GM19043 (cell line): ENCODE results near the gene STUM.
A peak's percentile ranks its signal among the peaks of the same experiment; 100 is the strongest.

ENCODE experiments used
- ATAC-seq: cut with Tn5 transposase; IDR thresholded peaks from one replicate; pipeline ENCODE4 v1.9.1; 2021; ENCODE audit warnings: low read depth; ENCODE audit not compliant: unreplicated experiment

STUM gene

GRCh38 chr1:226649244-226649643, 100.7 kb downstream of the STUM start:
- no peak for ATAC-seq

- no peak for ATAC-seq
Observed at GRCh38 chr1:226649780-226650179, 101.2 kb downstream of the STUM start.

DNA sequence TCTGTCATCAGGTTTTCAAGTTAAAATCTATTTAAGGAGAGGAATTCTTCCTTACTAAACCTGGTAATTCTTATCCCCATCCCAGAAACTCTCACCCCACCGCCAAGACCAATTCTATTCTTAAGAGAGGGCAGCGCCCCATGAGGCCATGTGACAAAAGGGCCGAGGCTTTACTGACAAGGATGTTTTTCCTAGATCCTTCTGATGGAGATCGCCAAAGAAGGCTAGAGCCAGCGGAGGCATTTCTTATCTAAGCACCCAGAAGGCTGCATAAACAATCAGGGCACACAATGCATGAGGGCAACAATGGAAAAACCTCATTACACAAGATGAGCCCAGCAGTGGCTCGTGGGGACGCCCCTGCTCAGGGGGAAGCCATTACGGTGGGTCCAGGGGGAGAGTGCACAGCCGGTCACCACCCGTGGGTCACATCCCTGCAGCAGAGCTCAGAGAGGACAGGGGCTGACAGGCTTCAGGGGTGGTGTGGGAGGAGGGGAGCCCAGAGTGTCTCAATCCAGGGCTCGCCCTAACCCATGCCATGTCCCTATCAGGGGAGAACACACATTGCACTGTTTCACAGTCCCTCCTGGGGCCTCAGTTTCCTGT, 101.8 kb downstream of the STUM start:
- ATAC-seq, result no peak

DNA sequence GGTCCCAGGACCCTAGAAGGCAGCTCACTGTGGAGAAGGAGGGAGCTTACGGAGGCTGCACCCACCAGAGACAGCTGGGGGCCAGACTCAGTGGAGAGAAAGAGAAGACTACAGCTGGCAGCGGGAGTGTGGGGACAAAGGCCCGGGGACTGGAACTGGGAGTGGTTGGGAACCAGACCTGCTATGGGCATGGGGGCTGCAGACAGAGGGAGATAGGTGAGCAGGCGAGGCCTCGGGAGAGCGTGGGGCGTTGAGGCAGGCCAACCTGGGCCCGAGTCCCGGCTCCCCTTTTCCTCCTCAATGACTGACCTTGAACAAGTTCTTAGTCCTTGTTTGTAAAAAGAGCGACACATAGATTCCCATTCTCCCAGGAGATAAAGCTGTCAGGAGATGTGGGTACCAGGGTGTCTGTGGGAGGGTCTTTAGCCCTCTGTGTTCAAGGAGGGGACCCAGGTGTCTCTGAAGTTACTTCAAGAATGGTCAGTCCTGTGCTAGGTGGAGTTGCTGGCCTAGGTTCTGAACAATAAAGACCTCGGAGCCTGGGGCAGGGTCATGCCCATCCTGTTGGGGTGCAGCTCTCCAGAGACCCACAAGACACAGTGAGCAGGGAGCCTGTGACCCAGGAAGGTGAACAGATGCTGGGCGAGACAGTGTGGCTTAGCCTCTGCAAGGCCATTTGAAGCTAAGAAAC, 102.6 kb downstream of the STUM start:
- no peak for ATAC-seq

- ATAC-seq, result no peak
Observed at GRCh38 chr1:226651732-226652105, 103.2 kb downstream of the STUM start.

DNA sequence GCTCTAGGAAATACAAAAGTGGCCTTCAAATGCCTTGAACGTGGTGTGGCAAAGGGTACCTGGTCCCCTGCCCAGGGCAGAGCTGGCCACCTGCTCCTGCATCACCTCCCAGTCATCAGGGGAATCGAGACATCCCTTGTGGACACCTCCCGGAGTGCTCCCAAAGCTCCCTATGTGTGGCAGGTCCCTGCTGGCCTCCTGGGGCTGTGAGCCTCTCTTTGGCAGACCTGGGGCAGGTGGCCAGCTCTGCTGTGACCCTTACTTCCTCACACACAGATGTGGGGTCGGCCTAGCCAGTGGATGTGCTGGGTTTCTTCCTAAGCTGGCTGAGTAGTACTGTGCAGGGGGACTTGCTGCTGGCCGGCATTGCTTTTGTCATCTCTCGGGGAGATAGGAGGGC, 104.0 kb downstream of the STUM start:
- no peak for ATAC-seq

DNA sequence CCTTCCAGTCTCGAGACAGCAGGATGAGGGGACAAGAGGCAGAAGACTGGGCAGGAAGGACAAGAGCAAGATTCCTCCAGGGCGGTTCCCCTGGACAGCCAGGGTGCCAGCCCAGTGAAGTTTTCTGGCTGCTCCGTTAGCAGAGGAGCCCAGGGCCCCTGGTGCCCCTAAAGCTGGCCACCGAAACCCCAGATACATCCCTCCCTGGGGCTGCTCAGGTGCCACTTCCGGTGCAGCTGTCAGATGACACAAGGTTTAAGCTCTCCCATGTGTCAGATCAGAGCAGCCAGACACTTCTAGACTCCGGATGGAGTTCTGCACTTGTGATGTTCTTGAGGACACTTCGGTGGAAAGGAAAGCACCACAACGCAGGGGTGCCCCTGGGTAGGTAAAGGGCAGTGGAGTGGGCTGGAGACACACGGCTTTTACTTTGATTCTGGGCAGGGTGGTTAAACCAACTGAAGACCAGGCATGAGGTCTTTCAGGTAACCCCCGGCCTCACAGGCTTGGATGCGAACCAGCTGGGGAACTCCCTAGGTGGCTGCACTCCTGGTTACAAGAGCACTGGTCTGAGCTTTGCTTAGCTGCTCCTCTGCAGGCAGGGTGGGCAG, 104.9 kb downstream of the STUM start:
- peak; percentile 70 for ATAC-seq

- ATAC-seq, result no peak
Observed at GRCh38 chr1:226654046-226654667, 105.6 kb downstream of the STUM start.

DNA sequence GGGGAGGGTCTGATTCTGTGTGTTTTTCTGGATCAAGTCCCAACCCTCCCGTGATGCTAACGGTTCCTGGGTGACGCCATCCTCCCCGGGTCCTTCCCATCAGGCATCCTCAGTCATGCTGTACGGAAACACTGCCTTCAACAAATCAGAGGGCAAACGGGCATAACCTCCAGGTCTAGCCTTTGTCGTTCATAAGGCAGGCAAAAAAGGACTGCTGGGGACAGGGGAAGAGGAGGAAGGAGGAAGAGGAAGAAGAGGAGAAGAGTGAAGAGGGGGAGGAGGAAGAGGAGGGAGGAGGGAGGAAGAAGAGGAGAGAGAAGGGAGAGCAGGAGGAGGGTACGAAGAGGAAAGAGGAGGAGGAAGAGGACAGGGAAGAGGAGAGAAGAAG, 106.1 kb downstream of the STUM start:
- ATAC-seq, result no peak

DNA sequence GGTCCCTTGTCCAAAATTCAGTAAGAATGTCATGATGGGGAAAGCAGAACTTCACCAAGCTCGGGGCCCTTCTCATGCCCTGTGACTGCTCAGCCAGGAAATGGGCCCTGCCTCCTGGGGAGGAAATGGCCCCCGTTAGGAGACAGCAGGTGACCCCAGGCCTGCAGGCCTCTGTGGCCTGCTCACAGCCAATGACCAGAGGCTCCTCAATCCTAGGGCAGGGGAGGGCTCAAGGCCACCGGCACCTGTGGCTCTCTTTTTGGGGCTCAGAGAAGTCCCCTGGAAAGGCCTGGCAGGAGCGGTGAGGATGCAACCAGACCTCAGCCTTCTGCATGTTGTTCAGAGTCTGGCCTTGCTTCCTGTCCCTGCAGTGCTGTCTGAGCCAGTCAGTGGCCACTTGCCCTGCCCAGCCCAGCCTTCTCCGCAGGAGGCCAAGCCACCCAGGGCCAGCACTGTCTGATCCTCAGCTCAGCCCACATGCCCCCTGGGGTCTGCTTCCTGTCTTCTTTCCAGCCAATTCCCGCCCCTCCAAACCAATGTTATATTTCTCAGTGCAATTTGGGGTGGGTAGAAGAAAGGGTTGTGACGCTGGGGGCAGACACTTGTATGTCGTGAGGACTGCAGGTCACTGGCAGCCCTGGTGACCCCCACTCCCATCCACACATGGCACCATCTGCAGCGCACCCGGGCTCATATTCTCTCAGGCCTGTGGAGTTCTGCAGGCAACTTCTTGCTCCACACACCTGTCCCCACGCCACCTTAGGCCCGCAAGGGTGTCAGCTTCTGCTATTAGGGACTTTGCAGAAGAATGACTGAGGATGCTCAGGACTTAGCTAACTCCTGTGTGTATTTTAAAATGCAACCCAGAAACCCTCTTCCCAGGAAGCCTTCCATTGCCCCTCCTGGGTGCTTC, 106.9 kb downstream of the STUM start:
- ATAC-seq, result no peak

DNA sequence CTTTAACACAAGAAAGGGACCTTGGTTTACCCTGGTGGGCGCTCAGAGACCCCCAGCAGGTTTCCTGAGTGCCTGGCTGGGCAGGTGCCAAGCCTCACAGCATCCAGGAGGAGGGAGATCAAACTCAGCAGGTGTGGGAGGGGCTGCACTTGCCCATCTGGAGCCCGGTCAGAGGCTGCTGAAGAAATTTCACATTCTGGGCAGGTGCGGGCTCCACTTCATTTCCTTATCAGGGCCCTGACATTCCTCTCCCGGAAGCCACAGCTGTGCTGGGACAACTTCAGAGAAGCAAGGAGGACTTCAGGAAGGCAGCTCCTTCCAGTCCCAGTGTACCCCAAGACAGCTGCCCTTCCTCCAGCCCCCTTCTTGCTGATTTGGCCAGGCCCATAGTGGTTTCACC, 107.6 kb downstream of the STUM start:
- ATAC-seq, result no peak

GRCh38 chr1:226656601-226657277, 108.2 kb downstream of the STUM start:
- no peak for ATAC-seq

DNA sequence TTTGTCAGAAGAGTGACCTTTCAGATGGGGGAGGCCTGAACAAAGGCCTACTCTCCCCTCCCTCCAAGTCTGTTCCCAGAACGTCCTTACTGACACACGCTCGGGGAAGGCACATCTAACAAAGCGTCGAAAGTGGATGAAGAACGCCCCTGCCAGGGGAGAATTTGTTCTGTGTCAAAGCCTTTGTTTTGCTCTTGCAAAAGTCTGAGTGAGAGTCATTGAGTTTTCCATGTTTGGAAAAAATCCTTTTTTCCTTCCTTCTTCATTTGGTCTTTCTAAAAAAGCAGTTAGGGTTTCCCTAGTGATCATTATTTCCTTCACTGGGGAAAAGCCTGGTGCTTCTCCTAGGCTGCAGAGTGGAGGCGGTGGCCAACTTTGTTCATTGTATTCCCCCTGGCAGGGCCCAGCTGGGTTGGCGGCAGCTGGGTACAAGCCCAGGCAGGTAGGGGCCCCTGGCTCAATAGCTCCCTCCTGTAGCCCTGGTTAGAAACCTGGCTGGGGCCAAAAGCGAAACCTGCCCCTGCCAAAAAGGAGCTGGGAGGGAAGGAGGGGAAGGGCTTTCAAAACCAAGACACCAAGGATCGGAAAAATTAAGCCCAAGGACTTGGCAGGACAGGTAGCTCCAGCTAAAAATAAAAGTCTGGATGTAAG, 109.5 kb downstream of the STUM start:
- ATAC-seq, result no peak

GRCh38 chr1:226658546-226659125, 110.1 kb downstream of the STUM start:
- no peak for ATAC-seq
